GM12872 (cell line): Measurements from ENCODE around the gene ZNF200.

ENCODE experiments used
- CTCF ChIP-seq: IDR thresholded peaks from 3 replicates; pipeline ENCODE4 v1.5.1; 2011; ENCODE audit warnings: low read depth, mild to moderate bottlenecking, low read length, moderate library complexity; ENCODE audit not compliant: insufficient read depth

The ZNF200 gene

DNA sequence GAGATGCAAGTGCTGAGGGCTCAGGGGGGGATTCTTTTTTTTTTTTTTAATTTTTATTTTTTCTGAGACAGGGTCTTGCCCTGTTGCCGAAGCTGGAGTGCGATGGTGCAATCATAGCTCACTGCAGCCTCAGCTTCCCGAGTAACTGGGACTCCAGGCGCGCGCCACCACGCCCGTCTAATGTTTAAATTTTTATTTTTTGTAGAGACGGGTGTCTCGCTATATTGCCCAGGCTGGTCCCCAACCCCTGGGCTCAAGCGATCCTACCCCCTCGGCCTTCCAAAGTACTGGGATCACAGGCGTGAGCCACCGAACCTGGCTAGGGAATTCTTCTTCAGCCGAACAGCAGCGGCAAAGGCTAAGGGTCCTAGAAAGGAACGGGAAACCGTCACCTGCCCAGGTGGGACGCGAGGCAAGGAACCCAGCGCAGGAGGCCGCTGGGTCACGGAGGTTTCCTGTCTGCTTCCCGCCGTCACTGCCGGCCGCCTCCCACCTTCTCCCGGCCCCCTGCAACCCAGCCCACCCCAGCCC lies 60.3 kb downstream of the ZNF200 start:
- no peak for TF ChIP-seq CTCF

- TF ChIP-seq CTCF = peak; percentile 59
These were observed 60.9 kb downstream of the ZNF200 start for GRCh38 chr16:3173892-3174617.
